Astrocyte (in vitro differentiated cells and primary cell): ENCODE results near the gene CACNA1E.

Experiments
- EZH2 ChIP-seq: IDR thresholded peaks from 2 replicates; pipeline ENCODE4 v1.6.1; 2012; ENCODE audit warnings: mild to moderate bottlenecking, low read length, inconsistent platforms; ENCODE audit not compliant: insufficient read depth
- TF ChIP-seq, protein P1 (sequence below): IDR thresholded peaks from 2 replicates; pipeline ENCODE4 v1.5.1; 2011; ENCODE audit warnings: low read depth, mild to moderate bottlenecking, inconsistent platforms, low read length, moderate library complexity; ENCODE audit not compliant: insufficient read depth

GRCh38 chr1:181608386-181608785 is 125.1 kb downstream of the CACNA1E start:
- TF ChIP-seq, protein P1, sequence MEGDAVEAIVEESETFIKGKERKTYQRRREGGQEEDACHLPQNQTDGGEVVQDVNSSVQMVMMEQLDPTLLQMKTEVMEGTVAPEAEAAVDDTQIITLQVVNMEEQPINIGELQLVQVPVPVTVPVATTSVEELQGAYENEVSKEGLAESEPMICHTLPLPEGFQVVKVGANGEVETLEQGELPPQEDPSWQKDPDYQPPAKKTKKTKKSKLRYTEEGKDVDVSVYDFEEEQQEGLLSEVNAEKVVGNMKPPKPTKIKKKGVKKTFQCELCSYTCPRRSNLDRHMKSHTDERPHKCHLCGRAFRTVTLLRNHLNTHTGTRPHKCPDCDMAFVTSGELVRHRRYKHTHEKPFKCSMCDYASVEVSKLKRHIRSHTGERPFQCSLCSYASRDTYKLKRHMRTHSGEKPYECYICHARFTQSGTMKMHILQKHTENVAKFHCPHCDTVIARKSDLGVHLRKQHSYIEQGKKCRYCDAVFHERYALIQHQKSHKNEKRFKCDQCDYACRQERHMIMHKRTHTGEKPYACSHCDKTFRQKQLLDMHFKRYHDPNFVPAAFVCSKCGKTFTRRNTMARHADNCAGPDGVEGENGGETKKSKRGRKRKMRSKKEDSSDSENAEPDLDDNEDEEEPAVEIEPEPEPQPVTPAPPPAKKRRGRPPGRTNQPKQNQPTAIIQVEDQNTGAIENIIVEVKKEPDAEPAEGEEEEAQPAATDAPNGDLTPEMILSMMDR, result no peak
- no peak for TF ChIP-seq EZH2
